Gastroesophageal sphincter (tissue), 3 donors: ENCODE measurements around the gene THOP1.

Experiments
- CTCF ChIP-seq, 4 experiments: fragments of 200-600 bp in 2 of 4; fragments of 450-650 bp in 2 of 4; sonication (generic) in 1 of 4; IDR thresholded peaks; one replicate each; pipeline ENCODE4 v1.5.1; 2017 to 2019; ENCODE audit warnings: antibody characterized with exemption in 4 of 4, mild to moderate bottlenecking in 2 of 4, moderate library complexity in 2 of 4
- EP300 ChIP-seq: sonication (generic); formaldehyde crosslinking; IDR thresholded peaks from one replicate; pipeline ENCODE4 v1.6.1; 2017; ENCODE audit warnings: antibody characterized with exemption, mild to moderate bottlenecking
- POLR2A ChIP-seq, 2 donors: fragments of 450-650 bp; IDR thresholded peaks; one replicate each; pipeline ENCODE4 v1.6.1; 2017; ENCODE audit warnings: antibody characterized with exemption in 2 of 2, mild to moderate bottlenecking in 2 of 2, moderate library complexity in 1 of 2
- POLR2AphosphoS5 ChIP-seq: sonication (generic); formaldehyde crosslinking; IDR thresholded peaks from one replicate; pipeline ENCODE4 v1.6.1; 2017; ENCODE audit warnings: antibody characterized with exemption

DNA sequence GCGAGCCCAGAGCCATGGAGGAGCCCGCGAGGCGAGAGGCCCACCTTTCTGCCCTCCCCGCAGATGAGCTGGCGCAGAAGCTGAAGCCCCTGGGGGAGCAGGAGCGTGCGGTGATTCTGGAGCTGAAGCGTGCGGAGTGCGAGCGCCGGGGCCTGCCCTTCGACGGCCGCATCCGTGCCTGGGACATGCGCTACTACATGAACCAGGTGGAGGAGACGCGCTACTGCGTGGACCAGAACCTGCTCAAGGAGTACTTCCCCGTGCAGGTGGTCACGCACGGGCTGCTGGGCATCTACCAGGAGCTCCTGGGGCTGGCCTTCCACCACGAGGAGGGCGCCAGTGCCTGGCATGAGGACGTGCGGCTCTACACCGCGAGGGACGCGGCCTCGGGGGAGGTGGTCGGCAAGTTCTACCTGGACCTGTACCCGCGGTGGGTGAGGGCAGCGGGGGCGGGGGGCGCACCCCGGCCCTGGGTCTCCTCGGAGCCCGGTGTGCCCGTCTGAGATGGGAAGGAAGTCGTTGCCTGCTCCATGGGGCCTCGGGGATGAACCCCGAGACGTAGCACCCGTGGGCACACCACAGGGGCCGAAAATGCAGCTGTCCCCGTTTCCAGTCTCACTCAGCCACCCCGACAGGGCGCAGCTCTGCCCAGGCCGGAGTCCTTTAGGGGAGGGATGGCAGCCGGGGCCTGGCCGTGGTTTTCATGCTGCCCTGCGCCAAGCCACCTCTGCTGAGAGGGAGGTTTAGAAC lies 22.3 kb downstream of the THOP1 start:
- TF ChIP-seq POLR2A (IDR thresholded peaks at IDR 0.05) (no peak), CTCF (IDR thresholded peaks at IDR 0.05) (no peak), EP300 (no peak), POLR2AphosphoS5 (no peak)
